ENCODE results near the gene COX6B2.
"Not testable (repeated sequence)": the region's sequence is repeated elsewhere in the genome, so short reads cannot be mapped to it uniquely, and the experiment has no call there.

Gene COX6B2

GRCh38 chr19:55341171-55341588 lies 13.3 kb downstream of the COX6B2 start:
- DNase-seq = peak; percentile 28

GRCh38 chr19:55340784-55341147 lies 13.8 kb downstream of the COX6B2 start:
- no peak for DNase-seq

- DNase-seq = no peak
Measured at GRCh38 chr19:55339889-55340783, 14.4 kb downstream of the COX6B2 start.

- DNase-seq = peak; percentile 99
Measured at GRCh38 chr19:55339105-55339888, 15.2 kb downstream of the COX6B2 start, which contains the start of gene KMT5C. TSS of gene KMT5C (plus strand) at chr19:55339876. CDS start at chr19:55341937, 2,061 bp downstream.

GRCh38 chr19:55336101-55336500 lies 18.4 kb downstream of the COX6B2 start:
- DNase-seq = no peak

GRCh38 chr19:55333870-55334269 lies 20.6 kb downstream of the COX6B2 start:
- no peak for DNase-seq

- not testable (repeated sequence) for DNase-seq
Measured at GRCh38 chr19:55329791-55330190, 24.7 kb downstream of the COX6B2 start.

GRCh38 chr19:55328774-55329318 lies 25.7 kb downstream of the COX6B2 start:
- not testable (repeated sequence) for DNase-seq

GRCh38 chr19:55325172-55325571 lies 29.3 kb downstream of the COX6B2 start, which contains the start of gene TMEM150B:
TSS of gene TMEM150B (minus strand) at chr19:55325341. CDS start at chr19:55321036, 4,305 bp downstream.
- DNase-seq = no peak

- DNase-seq = no peak
Measured at GRCh38 chr19:55324662-55325061, 29.9 kb downstream of the COX6B2 start.

GRCh38 chr19:55322204-55322885 lies 32.2 kb downstream of the COX6B2 start:
- DNase-seq = no peak

- DNase-seq = no peak
Measured at GRCh38 chr19:55321466-55322137, 32.9 kb downstream of the COX6B2 start.

GRCh38 chr19:55320844-55321419 lies 33.6 kb downstream of the COX6B2 start:
- DNase-seq = no peak

GRCh38 chr19:55319785-55320184 lies 34.7 kb downstream of the COX6B2 start:
- DNase-seq = no peak

- DNase-seq = no peak
Measured at GRCh38 chr19:55316646-55317045, 37.9 kb downstream of the COX6B2 start.

GRCh38 chr19:55315956-55316525 lies 38.5 kb downstream of the COX6B2 start:
- DNase-seq = no peak

GRCh38 chr19:55314396-55314795 lies 40.1 kb downstream of the COX6B2 start:
- DNase-seq = no peak

- no peak for DNase-seq
Measured at GRCh38 chr19:55312621-55313512, 41.7 kb downstream of the COX6B2 start.

- DNase-seq = no peak
Measured at GRCh38 chr19:55311797-55312196, 42.7 kb downstream of the COX6B2 start.

GRCh38 chr19:55311397-55311796 lies 43.1 kb downstream of the COX6B2 start:
- no peak for DNase-seq
